Activated CD4-positive, alpha-beta T cell treated with anti-CD3 and anti-CD28 coated beads, Interleukin-2, amount 50 U/mL, for 4 hours (primary cell): ENCODE measurements around the gene ADGRV1.

ENCODE experiments used
- DNase-seq, 2 experiments: peaks; one replicate each; pipeline ENCODE4 v3.0.0-alpha.2; 2020

The ADGRV1 gene

DNA sequence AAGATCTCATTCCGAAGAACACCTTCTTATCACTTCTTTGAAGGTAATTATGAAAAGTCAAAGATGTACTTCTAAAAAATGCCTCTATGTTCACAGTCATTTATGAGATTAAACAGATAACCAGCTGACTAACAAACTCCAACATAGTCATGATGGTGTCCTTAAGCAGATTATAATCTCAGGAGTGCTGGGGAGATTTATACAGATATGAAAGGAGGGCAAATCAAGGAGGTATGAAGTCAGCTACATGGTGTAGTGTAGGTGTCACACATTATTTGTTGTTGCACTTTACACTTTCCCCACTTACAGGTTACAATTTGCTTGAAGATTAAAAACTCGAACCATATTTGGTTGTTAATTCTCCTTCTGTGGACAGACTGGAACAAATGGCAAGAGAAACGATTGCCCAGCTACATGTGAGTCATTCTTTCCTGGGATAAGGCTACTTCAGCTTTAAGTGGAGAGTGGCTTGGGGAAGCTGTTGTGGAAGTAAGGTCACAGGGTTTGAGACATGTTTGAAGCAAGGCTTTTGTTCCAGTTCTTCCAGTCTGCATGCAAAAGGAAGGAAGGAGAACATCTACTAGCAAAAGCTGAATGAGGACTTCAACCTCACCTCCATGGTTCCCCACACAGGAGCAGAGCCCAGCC is 320.1 kb downstream of the ADGRV1 start:
- DNase-seq: no peak

DNA sequence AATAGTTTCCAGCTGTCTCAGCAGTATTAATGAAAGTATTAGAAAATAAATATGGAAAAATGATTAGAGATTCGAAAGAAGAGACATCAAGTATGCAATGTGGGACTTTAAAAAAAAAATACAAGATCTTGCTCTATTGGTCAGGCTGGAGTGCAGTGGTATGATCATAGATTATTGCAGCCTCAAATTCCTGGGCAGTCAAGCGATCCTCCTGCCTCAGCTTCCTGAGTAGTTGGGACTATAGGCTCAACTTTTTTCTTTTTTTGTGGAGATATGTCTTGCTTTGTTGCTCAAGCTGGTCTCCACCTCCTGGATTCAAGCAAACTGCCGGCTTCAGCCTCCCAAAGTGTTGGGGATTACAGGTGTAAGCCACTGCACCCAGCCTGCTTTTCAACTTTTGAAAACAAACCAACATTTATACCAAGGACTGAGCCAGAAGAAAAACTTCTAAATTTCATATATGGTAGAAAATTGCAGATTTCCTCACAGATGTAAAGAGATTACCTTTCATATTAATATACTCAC is 323.1 kb downstream of the ADGRV1 start:
- DNase-seq: no peak

DNA sequence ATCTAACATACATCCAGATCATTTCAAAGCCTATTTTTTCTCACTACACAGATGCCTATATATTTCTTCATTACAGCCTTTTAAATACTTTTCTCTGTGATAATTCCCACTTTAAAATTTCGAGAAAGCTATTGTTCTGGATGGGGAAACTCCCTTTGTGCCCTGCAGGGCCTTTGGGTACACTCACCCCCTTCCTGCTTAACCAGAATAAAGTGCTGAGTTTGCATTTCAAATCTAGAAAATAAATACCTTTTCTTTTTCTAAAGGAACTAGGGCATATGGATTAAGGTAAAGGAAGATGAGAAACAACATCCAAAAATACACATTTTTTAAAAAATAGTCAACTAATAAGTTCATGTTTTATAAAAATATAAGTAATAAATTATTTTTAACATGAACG is 323.9 kb downstream of the ADGRV1 start:
- no peak for DNase-seq

DNA sequence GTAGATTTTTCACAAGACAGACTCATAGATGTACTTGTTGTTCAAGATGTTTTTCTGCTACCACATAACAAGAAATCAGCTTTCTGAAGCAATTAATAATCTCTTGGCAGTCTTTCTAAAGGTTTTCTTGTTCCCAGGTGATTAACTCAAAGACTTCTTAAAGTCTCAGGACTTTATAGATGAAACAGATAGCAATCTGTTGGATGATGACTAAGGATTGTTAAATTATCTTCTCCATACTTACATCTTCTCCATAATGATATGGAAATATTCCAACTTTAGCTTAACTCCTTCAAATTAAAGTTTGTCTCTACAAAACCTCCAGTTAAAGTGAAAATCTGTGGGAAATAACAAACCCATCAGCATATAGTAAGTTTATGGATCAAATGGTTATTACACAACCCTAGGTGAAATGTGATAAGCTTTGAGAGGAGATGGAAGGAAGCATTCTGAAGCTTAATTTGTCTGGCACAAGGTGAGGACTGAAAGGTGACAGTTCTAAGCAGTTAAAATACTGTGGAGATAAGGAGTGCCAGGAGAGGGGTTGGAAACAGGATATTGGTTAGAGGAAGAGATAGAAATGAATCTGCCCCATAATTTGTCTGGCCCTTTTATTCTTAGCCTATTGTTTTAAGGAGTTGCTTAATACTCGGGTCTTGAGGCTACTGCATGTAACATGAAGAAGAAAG is 326.7 kb downstream of the ADGRV1 start:
- DNase-seq: no peak

DNA sequence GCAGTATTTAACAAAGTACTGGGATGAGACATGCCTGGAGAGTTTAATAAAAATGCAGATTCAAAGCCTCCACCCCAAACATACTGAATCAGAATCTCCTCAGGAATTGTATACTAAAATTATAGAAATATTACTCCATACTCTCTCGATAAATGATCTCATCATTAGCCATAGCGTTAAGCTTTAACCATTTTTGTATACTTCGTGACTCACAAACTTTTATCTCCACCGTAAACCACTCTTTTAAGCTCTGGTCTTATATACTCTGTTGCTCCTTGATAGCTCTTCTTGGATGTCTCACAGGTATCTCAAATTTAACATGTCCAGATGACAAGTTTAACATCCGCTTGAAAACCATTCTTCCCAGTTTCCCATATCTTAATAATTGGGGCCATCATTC is 327.8 kb downstream of the ADGRV1 start:
- no peak for DNase-seq

DNA sequence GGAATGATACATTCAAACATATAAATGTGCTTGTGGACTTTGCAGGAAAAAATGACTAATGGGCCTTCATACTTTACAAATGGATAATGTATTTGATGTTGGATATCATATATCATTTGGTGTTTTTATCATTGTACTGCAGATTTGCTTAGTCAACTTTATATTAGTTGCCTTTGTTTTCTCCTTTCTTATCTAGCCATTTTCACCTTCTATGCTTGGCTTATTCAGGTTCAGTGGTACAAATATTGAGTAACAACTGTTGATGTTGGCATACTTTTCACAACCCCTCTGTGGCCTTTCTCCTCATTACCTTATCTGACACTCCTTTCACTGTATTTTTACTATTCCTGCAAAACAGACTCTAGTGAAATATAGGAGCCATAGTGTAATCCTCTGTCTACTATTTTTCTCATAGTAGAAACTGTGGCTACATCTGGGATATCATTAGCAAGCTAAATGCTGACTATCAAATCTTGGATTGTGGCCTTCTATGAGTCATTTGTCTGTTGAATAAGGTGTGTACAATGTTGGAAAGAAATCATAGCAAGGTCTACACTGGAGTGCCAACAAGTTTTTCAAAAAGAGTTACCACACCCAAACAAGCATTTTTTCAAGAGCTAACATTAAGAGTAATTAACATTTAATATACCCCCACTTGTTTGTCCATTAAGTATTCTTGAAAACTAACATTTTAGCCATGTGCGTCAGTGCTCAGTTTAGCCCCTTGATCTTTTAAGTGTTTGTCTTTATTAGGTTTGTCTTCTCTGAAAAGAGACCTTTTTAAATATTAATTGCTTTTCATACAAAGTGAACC is 330.1 kb downstream of the ADGRV1 start:
- DNase-seq: no peak

DNA sequence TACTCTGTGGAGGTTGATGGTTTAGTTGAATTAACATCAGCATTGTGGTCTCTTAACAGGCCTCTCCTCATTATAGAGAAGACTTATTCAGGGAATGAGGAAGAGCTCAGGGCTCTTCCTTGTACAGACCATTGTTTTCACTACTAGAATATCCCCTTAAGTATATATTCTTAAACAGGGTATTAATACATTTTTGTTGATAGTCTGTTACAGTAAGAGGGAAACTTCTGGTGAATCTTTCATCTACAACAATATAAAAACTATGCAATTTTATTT is 330.7 kb downstream of the ADGRV1 start:
- DNase-seq: no peak

DNA sequence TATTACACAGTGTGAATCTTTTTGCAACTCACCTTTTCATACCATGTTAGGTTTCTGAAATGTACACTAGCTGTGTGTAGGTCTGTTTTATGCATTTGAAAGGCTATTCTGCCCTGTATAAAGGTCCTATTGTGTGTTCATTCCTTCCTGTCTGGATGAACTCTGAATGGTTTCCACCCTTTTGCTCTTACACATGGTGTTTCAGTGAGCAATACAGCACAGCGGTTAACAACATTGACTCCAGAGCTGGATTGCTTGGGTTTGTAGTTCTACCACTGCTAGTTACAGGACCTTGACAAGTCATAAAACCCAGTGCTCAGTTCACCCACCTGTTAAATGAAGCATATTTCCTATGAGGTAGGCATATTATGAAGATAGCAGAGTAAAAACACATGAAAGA is 331.6 kb downstream of the ADGRV1 start:
- no peak for DNase-seq

DNA sequence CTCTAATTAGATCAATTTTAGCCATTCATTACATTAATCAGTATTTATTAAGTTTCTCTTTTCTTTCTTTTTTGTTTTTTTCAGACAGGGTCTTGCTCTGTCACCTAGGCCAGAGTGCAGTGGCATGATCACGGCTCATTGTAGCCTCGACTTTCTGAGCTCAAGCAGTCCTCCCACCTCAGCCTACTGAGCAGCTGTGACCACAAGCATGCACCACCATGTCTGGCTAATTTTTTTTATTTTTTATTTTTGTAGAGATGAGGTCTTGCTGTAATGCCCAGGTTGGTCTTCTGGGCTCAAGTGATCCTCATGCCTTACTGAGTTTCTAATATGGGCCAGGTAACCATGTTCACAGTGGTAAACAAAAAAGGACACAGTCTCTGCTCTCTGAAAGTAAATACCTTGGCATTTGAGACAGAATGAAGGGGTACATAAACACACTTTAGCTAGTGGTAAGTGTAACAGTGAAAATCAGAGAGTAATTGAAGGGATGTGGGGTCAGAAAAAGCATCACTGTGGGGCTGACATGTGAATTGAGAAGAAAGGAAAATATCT is 336.3 kb downstream of the ADGRV1 start:
- no peak for DNase-seq

DNA sequence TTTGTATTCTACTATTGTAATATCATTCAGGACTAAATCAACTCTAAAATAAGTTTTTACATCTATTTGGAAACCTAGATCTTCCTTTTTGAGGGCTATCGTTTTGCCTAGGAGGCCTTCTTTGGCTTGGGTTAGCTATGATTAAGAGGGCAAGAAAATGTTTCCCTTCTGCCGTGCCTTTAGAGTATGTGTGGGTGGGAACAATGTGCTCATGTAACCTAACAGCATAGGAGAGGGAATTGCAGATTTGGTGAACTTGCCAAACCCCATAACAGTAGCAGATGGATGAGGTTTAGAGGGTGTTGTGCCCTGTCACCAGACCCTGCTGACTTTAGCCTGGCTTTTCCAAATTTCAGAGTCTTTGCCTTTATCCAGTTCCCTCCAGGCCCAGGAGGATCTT is 339.0 kb downstream of the ADGRV1 start:
- no peak for DNase-seq

DNA sequence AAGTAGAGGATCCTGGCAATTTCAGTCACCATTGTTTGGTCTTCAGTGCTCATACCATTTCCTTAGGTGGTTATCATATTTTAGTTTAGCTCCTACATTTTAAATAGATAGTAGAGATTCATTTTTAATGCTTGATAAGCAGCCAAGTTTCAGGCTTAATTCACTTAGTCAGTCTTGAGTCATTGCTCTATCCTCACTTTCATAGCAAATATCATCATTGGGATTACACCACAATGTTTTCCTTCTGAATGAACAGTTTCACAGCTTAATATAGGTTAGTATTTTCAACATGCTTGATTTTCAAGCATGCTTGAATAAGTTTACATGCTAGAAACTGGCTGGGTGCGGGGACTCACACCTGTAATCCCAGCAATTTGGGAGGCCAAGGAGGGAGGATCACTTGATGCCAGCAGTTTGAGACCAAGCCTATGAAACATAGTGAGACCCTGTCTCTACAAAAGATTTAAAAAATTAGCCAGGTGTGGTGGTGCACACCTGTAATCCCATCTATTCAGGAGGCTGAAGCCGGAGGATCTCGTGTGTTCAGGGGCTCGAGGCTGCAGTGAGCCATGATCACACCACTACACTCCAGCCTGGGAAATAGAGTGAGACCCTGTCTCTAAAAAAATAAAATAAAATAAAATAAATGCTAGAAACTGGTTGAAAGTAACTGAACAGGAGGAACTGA is 339.9 kb downstream of the ADGRV1 start:
- no peak for DNase-seq

DNA sequence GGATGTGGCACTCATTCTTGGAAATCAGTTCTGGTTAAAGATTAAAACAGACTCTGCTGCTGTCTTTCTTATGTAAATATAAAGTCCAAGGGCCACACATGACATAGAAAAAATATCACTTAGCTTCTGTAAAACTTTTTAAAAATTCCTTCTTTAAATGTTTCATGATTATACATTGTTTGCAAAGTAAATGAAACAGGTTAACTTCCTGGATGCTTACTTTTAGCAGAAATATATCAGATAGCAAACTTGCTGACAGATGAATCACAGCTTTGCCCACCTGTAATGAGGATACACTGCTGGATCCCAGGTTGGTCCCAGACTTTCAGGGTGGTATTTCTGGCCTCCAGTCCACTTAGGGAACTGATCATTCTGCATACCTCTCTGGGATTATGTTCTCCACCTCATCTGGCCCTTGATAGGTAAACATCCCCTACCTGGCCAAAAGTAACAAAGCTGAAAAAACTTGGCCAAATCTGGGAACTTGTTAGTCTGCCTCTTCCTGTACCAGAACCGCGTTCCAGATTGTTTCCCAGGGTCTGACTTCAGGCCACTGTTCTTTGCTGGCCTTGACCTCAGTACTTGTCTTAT is 340.5 kb downstream of the ADGRV1 start:
- no peak for DNase-seq

DNA sequence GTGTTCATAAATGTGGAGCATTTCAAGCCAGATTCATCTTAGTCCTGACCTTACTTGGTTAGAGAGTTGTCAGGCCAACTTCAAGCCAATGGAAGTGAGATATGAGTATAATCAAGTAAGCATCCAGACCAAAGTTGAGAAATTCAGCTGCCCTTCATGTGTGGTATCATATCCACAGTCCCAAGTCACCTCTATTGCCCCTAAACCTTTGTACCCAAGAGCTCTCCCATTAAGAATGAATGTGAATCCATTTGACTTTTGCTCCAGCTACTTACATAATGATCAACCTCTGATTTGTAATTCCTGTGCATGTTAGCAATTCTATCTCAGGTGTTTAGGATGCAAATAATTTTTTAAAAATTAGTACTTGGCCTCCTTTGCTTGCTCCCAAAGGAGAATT is 342.7 kb downstream of the ADGRV1 start:
- no peak for DNase-seq

DNA sequence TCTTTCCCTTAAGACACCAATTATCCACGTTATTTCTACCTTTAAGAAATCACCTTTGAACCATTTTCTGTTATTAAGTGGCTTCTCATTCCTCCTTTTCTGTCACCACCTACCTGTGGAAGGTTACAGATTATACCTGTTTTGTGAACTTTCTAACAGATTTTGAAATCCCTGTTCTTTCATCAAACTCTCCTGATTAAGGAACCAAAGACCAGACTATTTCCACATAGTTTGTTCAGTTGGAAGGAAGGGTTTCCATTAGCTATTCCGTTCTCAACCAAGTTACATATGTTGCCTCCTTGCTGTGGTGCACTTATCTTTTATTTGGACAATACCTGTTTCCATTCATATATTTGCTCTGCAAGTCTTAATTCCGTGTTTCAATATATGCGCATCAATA is 343.6 kb downstream of the ADGRV1 start:
- DNase-seq: no peak

DNA sequence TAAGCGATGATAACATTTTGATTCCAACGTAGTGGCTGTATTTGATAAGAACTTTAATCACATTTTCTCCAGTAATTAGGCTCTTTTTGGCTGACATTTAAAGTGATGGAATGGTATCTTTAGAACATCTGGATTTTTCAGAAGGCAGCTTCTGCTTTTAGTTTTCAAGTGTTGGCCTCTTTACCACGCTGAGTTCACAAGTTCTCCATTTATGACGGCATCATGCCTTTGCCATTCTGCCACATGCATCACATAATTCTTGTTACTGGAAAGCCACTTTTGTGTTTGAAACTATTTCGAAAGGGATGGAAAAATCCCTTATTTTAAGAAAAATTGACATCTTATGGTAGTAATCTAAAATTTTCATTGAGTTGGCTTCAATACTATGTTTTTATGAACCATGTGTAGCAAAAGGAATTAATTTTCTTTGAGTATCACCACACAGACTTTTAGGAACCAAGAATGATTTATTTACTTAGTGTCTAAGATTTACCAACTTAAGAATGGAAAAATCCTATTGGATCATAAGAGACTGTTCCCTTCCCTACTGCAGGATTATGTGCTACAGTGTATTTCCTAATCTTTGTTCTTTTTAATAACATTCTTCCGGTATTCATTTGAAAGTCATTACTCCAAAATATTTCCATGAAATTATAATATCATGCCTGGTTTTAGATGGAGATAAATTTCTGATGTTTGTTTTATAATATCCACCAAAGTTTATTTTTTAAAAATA is 344.2 kb downstream of the ADGRV1 start:
- no peak for DNase-seq

DNA sequence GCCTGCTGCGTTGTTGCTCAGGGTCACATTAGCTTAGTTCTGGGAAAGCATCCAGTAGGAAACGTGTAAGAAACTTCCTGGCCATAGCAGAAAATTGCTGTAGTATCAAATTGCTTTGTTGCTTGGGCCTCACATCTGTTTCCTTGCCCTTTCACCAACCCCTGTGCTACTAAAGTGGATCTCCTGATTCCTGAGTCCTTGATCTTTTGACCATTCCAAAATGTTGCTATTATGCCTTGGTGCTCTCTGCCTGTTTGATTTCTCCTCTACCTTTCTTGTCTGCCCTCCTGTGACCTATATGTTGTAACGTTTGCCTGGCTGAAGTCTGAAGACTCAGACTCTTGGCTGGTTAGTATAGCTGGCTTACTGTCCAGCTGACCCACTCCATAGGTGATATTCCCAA is 350.5 kb downstream of the ADGRV1 start:
- DNase-seq: no peak

DNA sequence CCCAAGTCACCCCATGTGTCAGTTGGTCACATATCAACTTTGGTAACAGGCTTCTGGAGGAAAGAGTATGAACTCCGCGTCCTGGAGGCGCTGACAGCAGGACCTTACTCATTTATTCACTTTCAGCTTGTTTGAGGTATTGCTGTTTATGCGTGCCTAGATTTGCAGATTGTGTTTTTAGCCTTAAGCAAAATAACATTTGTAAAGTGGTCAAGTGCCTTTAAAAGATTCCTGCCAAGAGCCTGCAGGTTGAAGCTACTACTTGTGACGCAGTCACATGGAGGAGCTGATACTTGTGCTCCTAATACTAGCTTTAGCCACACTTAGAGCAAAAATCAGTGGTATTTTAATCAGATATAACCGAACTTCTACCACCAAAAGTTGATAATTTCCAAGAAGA is 351.3 kb downstream of the ADGRV1 start:
- no peak for DNase-seq

DNA sequence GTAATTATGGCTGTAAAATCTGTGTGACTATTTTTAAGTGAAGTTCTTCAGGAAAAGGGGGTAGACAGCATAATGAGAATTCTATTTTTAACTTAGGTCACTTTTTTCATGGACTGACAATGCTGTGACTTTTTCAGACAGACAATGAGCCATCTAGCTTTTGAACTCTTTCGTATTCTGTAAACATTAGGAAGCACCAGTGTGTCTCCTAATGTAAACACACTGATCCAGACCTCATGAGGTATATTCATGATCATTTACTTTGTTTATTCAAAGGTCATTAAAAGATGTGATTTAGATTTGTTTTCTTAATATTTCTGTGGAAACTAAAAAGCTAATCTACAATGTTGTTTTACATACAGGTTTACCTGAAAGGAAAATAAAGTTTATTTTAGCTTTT is 352.6 kb downstream of the ADGRV1 start:
- no peak for DNase-seq

DNA sequence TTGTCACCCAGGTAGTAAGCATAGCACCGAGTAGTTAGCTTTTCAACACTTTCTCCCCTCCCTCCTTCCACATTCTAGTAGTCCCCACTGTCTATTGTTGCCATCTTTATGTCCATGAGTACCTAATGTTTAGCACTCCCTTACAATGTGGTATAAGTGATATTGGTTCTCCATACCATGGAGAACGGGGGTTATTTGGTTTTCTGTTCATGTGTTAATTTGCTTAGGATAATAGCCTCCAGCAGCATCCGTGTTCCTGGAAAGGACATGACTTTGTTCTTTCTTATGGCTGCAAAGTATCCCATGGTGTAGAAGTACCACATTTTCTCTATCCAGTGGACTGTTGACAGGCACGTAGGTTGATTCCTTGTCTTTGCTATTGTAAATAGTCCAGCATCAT is 353.9 kb downstream of the ADGRV1 start:
- DNase-seq: no peak

DNA sequence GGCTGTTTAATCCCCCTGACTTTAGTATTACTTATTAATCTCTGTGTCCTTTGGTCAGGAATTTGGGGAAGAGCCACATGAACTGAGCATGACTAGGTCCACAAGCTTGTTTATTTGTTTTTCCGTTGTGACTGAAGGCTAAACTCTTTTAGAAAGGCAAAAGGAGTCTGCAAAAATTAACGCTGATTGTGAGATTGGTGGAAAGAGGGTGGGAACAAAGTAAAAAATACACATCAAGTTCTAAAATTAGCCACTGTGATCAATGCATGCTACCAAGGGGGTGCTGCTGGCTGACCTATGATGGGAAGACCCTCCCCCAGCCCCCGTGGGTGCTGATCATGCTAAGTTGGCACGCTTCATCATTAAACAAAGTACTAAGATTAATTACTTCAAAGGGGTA is 356.8 kb downstream of the ADGRV1 start:
- no peak for DNase-seq

DNA sequence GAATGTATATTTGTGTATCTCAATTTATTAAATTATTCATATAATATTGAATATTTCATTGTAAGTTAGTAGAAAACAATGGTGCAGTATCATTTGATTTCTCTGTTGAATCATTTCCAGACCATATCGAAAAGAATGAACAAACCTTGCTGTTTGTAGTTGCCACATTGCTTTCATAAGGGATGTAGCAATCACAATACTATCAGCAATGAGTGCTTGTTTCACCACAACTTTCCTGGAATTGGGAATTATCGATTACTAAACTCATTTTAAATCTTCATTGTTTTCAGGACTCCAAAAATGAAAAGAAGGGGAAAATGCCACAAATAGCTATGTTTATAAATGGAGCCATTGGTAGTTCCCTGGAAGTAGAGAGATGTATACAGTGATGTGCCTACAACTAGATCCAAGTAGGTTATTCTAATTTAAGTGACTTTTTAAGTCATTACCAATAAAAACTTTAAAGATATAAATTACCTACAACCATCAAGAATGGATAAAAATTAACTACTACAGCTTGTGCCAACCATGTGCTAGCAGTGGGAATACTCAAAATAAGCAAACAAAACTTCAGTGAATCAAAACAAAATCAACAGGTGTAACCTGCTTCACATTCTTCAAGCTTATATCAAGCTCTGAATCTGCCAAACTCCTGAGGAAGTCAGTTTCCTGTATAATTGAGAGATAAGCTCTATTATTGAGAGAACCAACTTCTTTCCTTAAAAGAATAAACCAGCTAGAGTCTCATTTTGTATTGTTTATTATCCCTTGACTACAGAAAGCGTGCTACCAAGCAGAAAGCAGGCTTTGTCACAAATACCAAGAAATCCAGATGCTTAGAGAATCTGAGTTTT is 358.6 kb downstream of the ADGRV1 start:
- no peak for DNase-seq
